GDM1 (cell line): ENCODE measurements around the gene TMEM234.
"Not testable (repeated sequence)": the region's sequence is repeated elsewhere in the genome, so short reads cannot be mapped to it uniquely, and the experiment has no call there.

Experiments
- DNase-seq: peaks from one replicate; lab custom pipeline; 2025; lab: John Stamatoyannopoulos, UW

TMEM234 gene

GRCh38 chr1:32221980-32222755 is at the start of gene TMEM234, which contains the start of gene EIF3I:
Gene TMEM234 (minus strand): TSS chr1:32222353. CDS start chr1:32222322, 31 bp downstream.
Gene EIF3I (plus strand): TSS chr1:32222407. CDS start chr1:32222442, 35 bp downstream.
- peak; percentile 74 for DNase-seq

- no peak for DNase-seq
These were observed 47.6 kb upstream of the TMEM234 start for GRCh38 chr1:32269744-32270143.

- DNase-seq: no peak
These were observed 44.9 kb upstream of the TMEM234 start for GRCh38 chr1:32266921-32267591.

GRCh38 chr1:32265846-32266245 is 43.7 kb upstream of the TMEM234 start:
- DNase-seq: no peak

- no peak for DNase-seq
These were observed 41.6 kb upstream of the TMEM234 start for GRCh38 chr1:32263744-32264143.

GRCh38 chr1:32263236-32263593 is 41.1 kb upstream of the TMEM234 start:
- DNase-seq: not testable (repeated sequence)

GRCh38 chr1:32257227-32257508 is 35.0 kb upstream of the TMEM234 start:
- no peak for DNase-seq

DNA sequence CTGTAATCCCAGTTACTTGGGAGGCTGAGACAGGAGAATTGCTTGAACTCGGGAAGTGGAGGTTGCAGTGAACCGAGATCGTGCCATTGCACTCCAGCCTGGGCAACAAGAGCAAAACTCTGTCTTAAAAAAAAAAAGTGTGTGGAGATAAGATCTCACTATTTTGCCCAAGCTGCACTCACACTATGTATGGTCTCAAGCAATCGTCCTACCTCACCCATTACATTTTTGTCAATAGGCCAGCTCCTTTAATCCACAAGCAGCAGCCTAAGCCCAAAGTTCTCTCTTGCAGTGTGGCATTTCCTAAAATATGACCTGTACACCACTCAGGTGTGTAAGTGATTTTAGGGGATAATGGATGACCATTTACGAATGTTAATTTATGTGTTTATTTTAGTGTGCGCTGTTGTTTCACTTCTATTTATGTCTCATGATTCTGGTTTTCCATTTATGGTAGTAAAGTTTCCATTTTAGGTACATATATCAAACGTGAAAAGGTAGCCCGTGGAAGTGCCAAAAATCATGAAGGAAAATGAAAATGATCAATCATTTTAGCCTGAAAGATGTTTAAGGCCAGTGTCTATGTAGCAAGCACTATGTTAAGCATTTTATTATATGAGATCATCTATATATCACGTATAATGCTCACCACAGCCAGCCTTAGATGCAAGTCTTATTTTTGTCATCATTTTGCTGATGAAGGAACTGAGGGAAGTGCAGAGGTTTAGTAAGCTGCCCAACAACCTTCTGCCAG is 34.5 kb upstream of the TMEM234 start:
- DNase-seq: no peak

- no peak for DNase-seq
These were observed 33.2 kb upstream of the TMEM234 start for GRCh38 chr1:32255072-32256071.

GRCh38 chr1:32250893-32251716 is 29.0 kb upstream of the TMEM234 start, which contains the start of gene LCK:
Gene LCK (plus strand): TSS chr1:32251265. CDS start chr1:32274330, 23,065 bp downstream.
- DNase-seq: no peak

DNA sequence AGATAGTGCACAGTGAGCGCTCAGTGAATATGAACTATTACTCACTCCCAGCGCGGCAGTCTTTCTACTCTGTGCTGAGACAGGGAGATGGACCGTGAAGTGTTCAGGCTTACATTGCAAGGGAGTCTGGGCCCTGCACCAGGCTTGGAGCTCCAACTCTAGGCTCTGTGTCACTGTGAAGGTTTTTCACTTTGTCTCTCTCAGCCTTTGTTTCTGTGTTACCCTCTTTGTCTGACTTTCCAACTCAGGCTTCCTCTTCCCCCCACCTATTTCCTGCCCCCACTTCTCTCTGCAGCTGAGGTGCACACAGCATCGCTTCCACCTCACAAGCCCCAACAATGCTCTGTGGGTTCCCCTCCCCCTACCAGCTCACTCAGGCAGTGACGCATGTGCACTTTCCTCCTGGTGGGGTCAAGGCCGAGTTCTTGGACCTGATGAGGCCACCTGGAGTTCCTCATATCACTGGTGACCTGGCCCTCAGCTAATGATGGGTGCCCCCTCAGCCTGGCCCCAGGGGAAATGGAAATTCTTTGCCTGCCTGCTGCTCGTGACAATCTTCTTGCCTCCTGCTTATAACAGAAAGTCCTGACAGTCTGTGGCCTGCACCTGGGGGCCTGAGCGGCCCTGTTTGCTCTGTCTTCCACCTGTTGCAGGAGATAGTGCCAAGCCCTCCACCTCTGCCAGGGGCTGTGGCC is 27.8 kb upstream of the TMEM234 start:
- DNase-seq: peak; percentile 86

GRCh38 chr1:32247983-32248889 is 26.1 kb upstream of the TMEM234 start:
- peak; percentile 57 for DNase-seq

DNA sequence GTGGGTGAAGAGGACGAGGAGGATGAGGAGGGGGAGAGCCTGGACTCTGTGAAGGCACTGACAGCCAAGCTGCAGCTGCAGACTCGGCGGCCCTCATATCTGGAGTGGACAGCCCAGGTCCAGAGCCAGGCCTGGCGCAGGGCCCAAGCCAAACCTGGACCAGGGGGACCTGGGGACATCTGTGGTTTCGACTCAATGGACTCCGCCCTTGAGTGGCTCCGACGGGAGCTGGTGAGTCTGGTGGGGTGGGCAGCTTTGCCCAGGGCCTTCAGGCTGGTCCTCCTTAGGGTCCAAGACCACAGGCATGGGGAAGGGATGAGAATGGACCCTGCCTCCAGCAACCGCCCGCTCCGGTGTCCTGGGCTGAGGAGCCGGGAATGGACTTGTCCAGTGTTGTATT is 25.3 kb upstream of the TMEM234 start:
- no peak for DNase-seq

- no peak for DNase-seq
These were observed 24.7 kb upstream of the TMEM234 start, which contains the start of gene FAM167B for GRCh38 chr1:32246888-32247273. Gene FAM167B (plus strand): TSS chr1:32247222. CDS start chr1:32247422, 200 bp downstream.

DNA sequence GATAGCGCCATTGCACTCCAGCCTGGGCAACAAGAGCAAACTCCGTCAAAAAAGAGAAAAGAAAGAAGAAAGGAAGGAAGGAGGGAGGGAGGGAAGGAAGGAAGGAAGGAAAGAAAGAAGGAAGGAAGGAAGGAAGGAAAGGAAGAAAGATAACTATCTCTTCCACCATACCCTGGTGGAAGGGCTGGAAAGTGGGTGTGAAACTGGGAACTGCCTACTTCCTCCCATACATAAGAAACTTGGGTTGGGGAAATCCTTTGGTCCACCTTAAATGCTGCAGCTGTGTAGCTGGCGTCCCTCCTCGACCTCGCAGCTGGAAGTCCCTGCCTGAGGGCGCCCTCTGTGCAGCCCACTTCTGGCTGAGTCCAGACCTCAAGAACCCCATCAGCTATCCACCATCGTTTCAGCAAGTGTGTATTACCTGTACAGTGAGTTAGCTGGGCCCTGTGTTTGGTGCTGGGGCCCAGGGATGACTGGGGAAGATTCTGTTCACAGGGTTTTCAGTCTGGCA is 20.2 kb upstream of the TMEM234 start:
- no peak for DNase-seq

DNA sequence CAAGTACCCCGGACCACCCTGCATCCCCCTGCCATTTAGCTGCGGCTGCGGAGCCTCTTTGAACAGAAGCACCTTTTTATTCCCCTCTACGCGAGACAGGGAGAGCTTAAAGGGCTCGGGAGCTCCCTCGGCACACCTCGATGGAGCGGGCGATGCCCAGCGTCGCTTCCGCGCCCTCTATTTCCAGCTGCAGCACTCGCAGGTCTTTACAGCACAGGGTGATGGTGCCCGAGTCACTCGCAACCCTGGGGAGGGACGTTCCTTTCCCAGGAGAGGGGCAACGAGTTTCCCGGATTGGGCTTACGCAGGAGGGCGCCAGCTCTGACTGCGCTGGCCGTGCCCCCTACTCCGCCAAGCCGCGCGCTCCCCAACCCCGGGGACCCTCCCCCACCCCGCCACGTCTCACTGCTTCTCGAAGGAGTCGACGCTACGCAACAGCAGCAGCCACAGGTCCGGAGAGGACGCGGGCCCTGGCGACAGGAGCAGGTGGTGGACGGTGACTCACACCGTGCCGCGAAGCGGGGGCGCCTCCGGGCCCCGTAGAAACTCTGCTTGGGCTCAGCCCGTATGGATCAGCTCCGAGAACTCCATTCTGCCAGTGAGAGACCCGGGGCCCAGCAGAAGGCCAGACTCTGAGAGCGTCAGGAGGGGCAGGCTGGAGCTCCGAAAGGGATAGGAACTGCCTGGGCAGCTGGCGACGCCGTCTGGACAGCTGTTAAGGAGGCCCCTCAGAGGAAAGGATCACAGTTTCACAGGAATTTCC is 19.0 kb upstream of the TMEM234 start:
- DNase-seq: no peak

- DNase-seq: no peak
These were observed 18.2 kb upstream of the TMEM234 start for GRCh38 chr1:32240140-32240951.
